Osteoblast (primary cell): ENCODE results near the gene ZMYM4. TPM values are rescaled to one million over a fixed set of nuclear protein-coding genes. Genes with fewer than 3 reads are reported as not detected.

Experiments used
- DNase-seq: peaks from one replicate; pipeline ENCODE4 v3.0.0; 2011; ENCODE audit warnings: low spot score, mixed read lengths; ENCODE audit not compliant: insufficient read length; ENCODE audit errors: missing footprints
- H2AFZ ChIP-seq: 2 replicates; pipeline ENCODE4 v1.6.0; 2011; ENCODE audit warnings: mild to moderate bottlenecking, low read length
- H3K27ac ChIP-seq: 2 replicates; pipeline ENCODE4 v1.5.1; 2011; ENCODE audit warnings: mild to moderate bottlenecking, low read depth, low read length, moderate library complexity
- H3K27me3 ChIP-seq: 2 replicates; pipeline ENCODE4 v1.6.0; 2012; ENCODE audit warnings: mild to moderate bottlenecking, control low read depth, inconsistent platforms, low read length, moderate library complexity; ENCODE audit not compliant: insufficient read depth
- H3K36me3 ChIP-seq: 2 replicates; pipeline ENCODE4 v1.5.1; 2011; ENCODE audit warnings: mild to moderate bottlenecking, low read length, control low read depth, moderate library complexity; ENCODE audit not compliant: insufficient read depth
- H3K4me1 ChIP-seq: 2 replicates; pipeline ENCODE4 v1.5.1; 2011; ENCODE audit warnings: mild to moderate bottlenecking, low read length, control low read depth, moderate library complexity; ENCODE audit not compliant: insufficient read depth
- H3K4me2 ChIP-seq: 2 replicates; pipeline ENCODE4 v1.6.0; 2011; ENCODE audit warnings: mild to moderate bottlenecking, low read length; ENCODE audit not compliant: insufficient read depth
- H3K4me3 ChIP-seq: fragments of 200-600 bp; sonication (generic); 3 replicates; pipeline ENCODE4 v1.5.1; 2012; ENCODE audit warnings: mild to moderate bottlenecking, low read length, inconsistent platforms; ENCODE audit not compliant: insufficient read depth
- H3K79me2 ChIP-seq: 2 replicates; pipeline ENCODE4 v1.6.0; 2012; ENCODE audit warnings: mild to moderate bottlenecking, low read length, control low read depth, inconsistent platforms; ENCODE audit not compliant: insufficient read depth
- H3K9me3 ChIP-seq: 2 replicates; pipeline ENCODE4 v1.5.1; 2011; ENCODE audit warnings: low read depth, low read length, control low read depth
- H4K20me1 ChIP-seq: 2 replicates; pipeline ENCODE4 v1.6.0; 2012; ENCODE audit warnings: mild to moderate bottlenecking, low read length, control low read depth; ENCODE audit not compliant: insufficient read depth
- CTCF ChIP-seq: IDR thresholded peaks from 2 replicates; pipeline ENCODE4 v1.5.1; 2011; ENCODE audit warnings: mild to moderate bottlenecking, low read depth, low read length, moderate library complexity; ENCODE audit errors: extremely low read depth
- total RNA-seq: library from RNA; depleted of rRNA; stranded (reverse); fragments of >200 nt; gene quantifications from 2 replicates; pipeline ENCODE4 v1.2.3, GENCODE V29; 2012

Gene ZMYM4
- total RNA-seq, 1 donor: 49.9 TPM

- peaks cover 2% of the 10 kb centered on the region for H4K20me1 ChIP-seq
- peaks cover 20% of the 10 kb centered on the region for H3K4me1 ChIP-seq
- H2AFZ ChIP-seq: no peak overlapping the region
- no peak for DNase-seq
- H3K36me3 ChIP-seq: no peaks in the 10 kb centered on the region
- H3K4me3 ChIP-seq: peak overlapping the region; percentile 35
- H3K27me3 ChIP-seq: no peaks in the 10 kb centered on the region
- H3K9me3 ChIP-seq: no peaks in the 10 kb centered on the region
- peaks cover 71% of the 10 kb centered on the region for H3K79me2 ChIP-seq
- H3K27ac ChIP-seq: peak overlapping the region; percentile 95
- no peak for TF ChIP-seq CTCF
- peak overlapping the region; percentile 59 for H3K4me2 ChIP-seq
Observed at GRCh38 chr1:35287807-35288640, 19.5 kb downstream of the ZMYM4 start.

- Histone ChIP-seq H3K4me1 (peaks cover 20% of the 10 kb centered on the region), H3K9me3 (no peaks in the 10 kb centered on the region), H2AFZ (no peak overlapping the region), H3K4me2 (peak overlapping the region; percentile 59), H3K4me3 (no peak overlapping the region), H4K20me1 (peaks cover 2% of the 10 kb centered on the region), H3K36me3 (no peaks in the 10 kb centered on the region), H3K27ac (peak overlapping the region; percentile 95), H3K27me3 (no peaks in the 10 kb centered on the region), H3K79me2 (peaks cover 74% of the 10 kb centered on the region)
- DNase-seq: no peak
- no peak for TF ChIP-seq CTCF
Observed at GRCh38 chr1:35288761-35289160, 20.3 kb downstream of the ZMYM4 start.

- H3K4me3 ChIP-seq: no peak overlapping the region
- H3K4me2 ChIP-seq: no peak overlapping the region
- H3K27me3 ChIP-seq: no peaks in the 10 kb centered on the region
- H2AFZ ChIP-seq: no peak overlapping the region
- peaks cover 72% of the 10 kb centered on the region for H3K79me2 ChIP-seq
- H4K20me1 ChIP-seq: no peaks in the 10 kb centered on the region
- no peak overlapping the region for H3K27ac ChIP-seq
- H3K36me3 ChIP-seq: no peaks in the 10 kb centered on the region
- peaks cover 20% of the 10 kb centered on the region for H3K4me1 ChIP-seq
- no peaks in the 10 kb centered on the region for H3K9me3 ChIP-seq
- TF ChIP-seq CTCF: no peak
- DNase-seq: no peak
Observed at GRCh38 chr1:35290452-35290851, 21.9 kb downstream of the ZMYM4 start.

- H3K36me3 ChIP-seq: peaks cover 5% of the 10 kb centered on the region
- no peak for TF ChIP-seq CTCF
- no peak overlapping the region for H3K4me2 ChIP-seq
- peaks cover 73% of the 10 kb centered on the region for H3K79me2 ChIP-seq
- DNase-seq: no peak
- no peak overlapping the region for H3K4me3 ChIP-seq
- no peaks in the 10 kb centered on the region for H3K27me3 ChIP-seq
- no peak overlapping the region for H3K27ac ChIP-seq
- H2AFZ ChIP-seq: no peak overlapping the region
- H3K9me3 ChIP-seq: no peaks in the 10 kb centered on the region
- peaks cover 4% of the 10 kb centered on the region for H4K20me1 ChIP-seq
- H3K4me1 ChIP-seq: no peaks in the 10 kb centered on the region
Observed at GRCh38 chr1:35294809-35295208, 26.3 kb downstream of the ZMYM4 start.
